Spleen (tissue), 7 donors: ENCODE results near the gene ADGRD1.

Experiments
- CTCF ChIP-seq, 11 experiments: fragments of 200-600 bp in 7 of 11; fragments of 450-650 bp in 4 of 11; sonication (generic) in 4 of 11; IDR thresholded peaks in 8 of 11; conservative IDR thresholded peaks in 3 of 11; 1 replicate in 7 of 11; 2 replicates in 4 of 11; pipeline versions ENCODE4 v1.4.0 to v1.8.0; 2016 to 2021; ENCODE audit warnings: antibody characterized with exemption in 11 of 11, inconsistent platforms in 4 of 11, mild to moderate bottlenecking in 1 of 11
- POLR2A ChIP-seq, 3 donors: fragments of 450-650 bp; IDR thresholded peaks; one replicate each; pipeline ENCODE4 v1.5.1; 2017; ENCODE audit warnings: antibody characterized with exemption in 3 of 3, mild to moderate bottlenecking in 1 of 3
- donor health status: DM: no; HTN: no; CAD: no; lungs with moderate emphysema.
- donor health status: DM: no; HTN: no; CAD: no.
- donor health status: DM: no; HTN: no; CAD: no.

DNA sequence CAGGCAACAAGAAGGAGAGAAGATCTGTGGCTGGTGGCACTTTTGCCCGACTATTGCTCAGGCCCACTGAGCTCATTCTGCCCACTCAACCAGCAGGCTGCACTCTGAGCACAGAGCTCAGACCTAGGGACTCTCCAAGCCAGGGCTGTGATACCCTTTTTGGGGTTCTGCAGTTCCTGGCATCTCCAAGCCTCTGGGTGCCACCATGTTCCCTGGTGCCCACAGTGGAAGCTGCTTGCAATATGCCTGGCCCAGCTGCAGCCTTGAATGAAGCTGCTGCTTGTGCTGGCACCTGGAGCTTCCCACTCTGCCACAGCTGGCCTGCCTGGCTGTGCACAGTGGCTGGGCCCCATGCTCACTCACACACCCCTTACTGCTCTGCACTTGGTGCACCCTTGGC lies 236.1 kb downstream of the ADGRD1 start:
- TF ChIP-seq CTCF (IDR thresholded peaks at IDR 0.05 in 8 of 11, conservative IDR thresholded peaks at IDR 0.05 in 3 of 11) (no peak), POLR2A (IDR thresholded peaks at IDR 0.05) (no peak)
